Right ventricle myocardium inferior (tissue), 1 donor: Measurements from ENCODE around the gene SLC41A3. TPM values are rescaled to one million over a fixed set of nuclear protein-coding genes. Genes with fewer than 3 reads are reported as not detected.
"Not testable (repeated sequence)": the region's sequence is repeated elsewhere in the genome, so short reads cannot be mapped to it uniquely, and the experiment has no call there.

Source experiments
- ATAC-seq: fragments of 200-7000 bp; cut with Tn5 transposase; one replicate; pipeline ENCODE4 v1.9.1; 2020; ENCODE audit warnings: mild to moderate bottlenecking, moderate library complexity
- DNase-seq: peaks from one replicate; pipeline ENCODE4 v3.0.0; 2021; ENCODE audit errors: missing footprints
- intact Hi-C: fragments of 100-400 bp; cut with DNase I; formaldehyde crosslinking; loops from one replicate; pipeline ENCODE4 v1.11.0; 2022
- total RNA-seq: library from RNA; stranded (reverse); fragmentation: NEBNext Ultra II Directional; extraction: Animal tissue kit (Norgen Biotek cat#: 25700); gene quantifications from one replicate; pipeline ENCODE4 v1.2.1, GENCODE V29; 2021
- donor health status: DM: no; HTN: yes; CAD: no; lungs with severe emphysema.

Gene SLC41A3
- total RNA-seq, 1 donor from 2014 or later, result 36.2 TPM

DNA sequence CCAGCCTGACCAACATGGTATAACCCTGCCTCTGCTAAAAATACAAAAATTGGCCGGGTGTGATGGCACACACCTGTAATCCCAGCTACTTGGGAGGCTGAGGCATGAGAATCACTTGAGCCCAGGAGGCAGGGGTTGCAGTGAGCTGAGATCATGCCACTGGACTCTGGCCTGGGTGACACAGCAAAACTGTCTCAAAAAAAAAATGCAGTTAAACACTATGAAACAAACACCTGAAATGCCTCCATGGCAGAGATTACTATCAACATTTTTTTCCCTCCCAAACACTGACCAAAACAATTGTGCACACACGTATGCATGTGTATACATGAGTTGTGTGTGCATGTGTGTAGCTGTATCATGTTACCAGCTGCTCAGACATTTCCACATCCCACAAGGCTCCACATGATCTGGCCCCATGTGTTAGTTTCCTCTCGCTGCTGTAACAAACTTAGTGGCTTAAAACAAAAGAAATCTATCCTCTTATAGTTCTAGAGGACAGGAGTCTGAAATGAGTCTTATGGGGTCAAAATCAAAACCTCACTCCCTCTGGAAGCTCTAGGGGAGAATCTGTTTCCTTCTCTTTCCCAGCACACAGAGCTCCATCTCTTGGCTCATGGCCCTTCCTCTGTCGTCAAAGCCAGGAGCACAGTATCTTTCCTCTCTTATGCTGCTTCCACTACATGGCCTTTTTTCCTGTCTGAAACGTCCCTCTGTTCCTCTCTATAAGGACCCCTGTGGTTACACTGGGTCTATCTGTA is 34.5 kb downstream of the SLC41A3 start:
- ATAC-seq, result no peak

DNA sequence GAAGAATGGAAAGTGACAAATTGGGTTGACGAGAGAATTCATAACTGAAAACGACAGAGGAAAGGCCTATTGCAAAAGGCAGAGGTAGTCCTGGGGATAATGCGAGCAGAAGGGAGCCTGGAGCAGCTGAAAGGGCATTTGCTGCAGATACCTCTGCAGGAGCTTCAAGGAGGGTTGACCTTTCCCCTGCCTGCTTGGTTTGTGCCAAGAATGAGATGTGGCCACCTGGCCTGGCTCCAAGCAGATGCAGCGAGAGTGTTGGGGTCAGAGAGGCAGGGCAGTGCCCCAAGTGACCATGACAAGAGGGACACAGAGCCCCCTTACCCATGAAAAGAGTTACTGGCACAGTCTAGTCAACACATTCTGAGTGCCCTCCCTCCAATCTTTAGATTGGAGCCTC is 43.5 kb downstream of the SLC41A3 start:
- DNase-seq (no peak), ATAC-seq (no peak)
- intact Hi-C loops, result no loop called here

More for the DNA sequence above, 34.5 kb downstream of the SLC41A3 start:
- intact Hi-C loops, result no loop called here
- DNase-seq, result no peak

- intact Hi-C loops, result no loop called here
- no peak for ATAC-seq
Measured at GRCh38 chr3:126039870-126040269, 44.1 kb downstream of the SLC41A3 start.

GRCh38 chr3:126038791-126039190 is 45.1 kb downstream of the SLC41A3 start:
- ATAC-seq, intact Hi-C loops: not testable (repeated sequence)
- peak; percentile 4 for DNase-seq

More at GRCh38 chr3:126039870-126040269, 44.1 kb downstream of the SLC41A3 start:
- DNase-seq, result no peak

- ATAC-seq, result no peak
- intact Hi-C loops, result no loop called here
- peak; percentile 7 for DNase-seq
Measured at GRCh38 chr3:126036056-126036549, 47.8 kb downstream of the SLC41A3 start.

DNA sequence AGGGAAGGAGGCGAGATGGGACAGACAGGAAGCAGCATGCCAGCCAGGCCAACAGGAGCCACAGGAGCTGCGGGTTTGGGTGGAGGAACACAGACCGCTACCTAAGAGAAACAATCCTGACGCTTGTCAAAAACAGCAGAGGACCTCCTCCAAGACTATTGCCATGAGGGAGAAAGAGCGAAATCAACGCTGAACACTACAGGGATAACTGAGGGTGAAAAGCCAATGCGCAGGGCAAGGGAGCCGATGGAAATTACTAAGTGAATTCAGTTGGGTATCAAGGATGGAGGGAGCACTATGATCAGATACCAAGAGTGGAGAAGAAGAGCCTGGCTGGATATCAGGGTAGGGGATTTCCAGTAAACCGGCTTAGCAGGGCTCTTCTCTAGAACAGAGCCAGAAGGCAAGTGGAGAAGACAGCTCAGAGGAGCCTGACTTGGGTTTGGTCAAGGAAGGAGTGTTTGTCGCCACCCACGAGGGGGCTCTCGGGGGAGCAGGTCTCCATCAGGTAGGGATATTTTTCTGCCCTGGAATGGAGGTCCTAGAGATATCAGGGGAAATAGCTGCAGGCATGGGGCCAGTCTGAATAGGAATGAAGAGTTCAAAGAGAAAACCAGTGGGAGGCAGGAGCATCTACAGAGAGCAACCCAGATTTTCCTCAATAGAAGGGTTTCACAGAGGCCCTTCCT is 48.4 kb downstream of the SLC41A3 start:
- intact Hi-C loops, result no loop called here
- ATAC-seq, result no peak
- DNase-seq, result peak; percentile 8

GRCh38 chr3:126034481-126035361 is 49.2 kb downstream of the SLC41A3 start:
- ATAC-seq, result no peak
- intact Hi-C loops, result no loop called here
- peak; percentile 55 for DNase-seq

- intact Hi-C loops, result no loop called here
- ATAC-seq (no peak), DNase-seq (peak; percentile 4)
Measured at GRCh38 chr3:126033765-126034164, 50.2 kb downstream of the SLC41A3 start.

GRCh38 chr3:126033051-126033745 is 50.7 kb downstream of the SLC41A3 start:
- intact Hi-C loops, result no loop called here
- ATAC-seq (no peak), DNase-seq (peak; percentile 11)

DNA sequence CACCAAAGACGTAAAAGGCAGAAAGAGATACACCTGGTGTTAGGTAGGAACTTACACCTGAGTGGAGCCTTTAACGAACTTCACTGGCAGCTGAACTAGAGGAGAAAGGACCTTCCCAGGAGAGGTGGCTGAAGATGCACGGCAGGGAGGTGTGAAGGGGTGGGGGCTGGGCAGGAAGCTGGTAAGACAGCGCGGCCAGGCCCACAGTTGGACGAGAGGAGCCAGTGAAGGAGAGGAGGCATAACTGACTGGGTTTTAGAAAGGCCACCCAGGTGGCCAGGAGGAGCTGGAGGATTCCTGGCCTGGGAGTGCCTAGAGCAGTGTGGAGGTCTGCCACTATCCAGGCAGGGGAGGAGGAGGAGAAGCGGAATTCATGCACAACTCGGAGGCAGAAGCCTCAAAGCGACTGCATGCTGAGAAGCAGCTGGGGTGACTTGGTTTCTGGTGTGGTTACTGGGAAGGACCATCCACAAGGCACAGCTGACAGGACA is 51.9 kb downstream of the SLC41A3 start:
- ATAC-seq (no peak), DNase-seq (peak; percentile 44)
- intact Hi-C loops, result no loop called here

DNA sequence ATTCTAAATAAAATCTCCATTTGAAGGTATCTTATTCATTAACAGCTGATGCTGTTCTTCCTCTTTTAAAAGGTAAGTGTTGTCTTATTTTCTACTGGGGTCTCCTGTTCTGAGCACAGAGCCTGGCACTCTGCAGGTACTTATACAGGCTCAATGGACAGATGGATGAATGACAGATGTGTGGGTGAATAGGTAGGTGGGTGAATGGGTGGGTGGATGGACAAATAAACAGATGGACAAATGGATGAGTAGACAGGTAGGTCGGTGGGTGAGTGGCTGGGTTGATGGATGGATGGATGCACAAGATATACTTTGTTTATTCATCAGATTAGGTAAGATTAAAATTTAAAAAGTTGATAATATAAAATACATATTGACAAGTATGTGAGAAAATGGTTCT is 53.5 kb downstream of the SLC41A3 start:
- ATAC-seq (no peak), DNase-seq (no peak)
- intact Hi-C loops, result no loop called here

DNA sequence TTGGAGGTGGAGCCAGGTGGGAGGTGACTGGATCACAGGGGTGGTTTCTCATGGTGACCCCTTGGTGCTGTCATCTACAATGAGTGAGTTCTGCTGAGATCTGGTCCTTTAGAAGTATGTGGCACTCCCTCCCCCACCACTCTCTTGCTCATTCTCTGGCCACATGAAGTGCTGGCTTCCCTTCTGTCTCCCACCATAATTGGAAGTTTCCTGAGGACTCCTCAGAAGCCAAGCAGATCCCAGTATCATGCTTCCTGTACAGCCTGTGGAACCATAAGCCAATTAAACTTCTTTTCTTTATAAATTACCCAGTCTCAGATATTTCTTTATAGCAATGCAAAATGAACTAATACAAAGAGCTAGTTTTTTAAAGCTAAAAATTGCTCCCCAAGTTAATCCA is 54.7 kb downstream of the SLC41A3 start:
- no peak for DNase-seq
- ATAC-seq, result no peak
- intact Hi-C loops, result no loop called here

DNA sequence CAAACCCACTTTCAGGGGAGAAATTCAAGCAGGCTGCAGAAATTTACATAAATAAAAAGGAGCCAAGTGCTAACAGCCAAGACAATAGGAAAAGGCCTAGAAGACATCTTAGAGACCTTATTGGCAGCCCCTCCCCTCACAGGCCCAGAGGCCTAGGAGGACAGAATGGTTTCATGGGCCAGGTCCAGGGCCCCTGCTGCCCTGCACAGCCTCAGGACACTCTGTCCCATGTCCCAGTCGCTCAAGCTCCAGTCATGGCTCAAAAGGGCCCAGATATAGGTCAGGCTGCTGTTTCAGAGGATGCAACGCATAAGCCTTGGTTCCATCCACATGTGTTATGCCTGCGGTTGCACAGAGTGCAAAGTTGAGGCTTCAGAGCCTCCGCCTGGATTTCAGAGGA is 55.8 kb downstream of the SLC41A3 start:
- DNase-seq (no peak), ATAC-seq (no peak)
- intact Hi-C loops, result no loop called here

GRCh38 chr3:126026761-126027160 is 57.2 kb downstream of the SLC41A3 start:
- intact Hi-C loops, result no loop called here
- DNase-seq, result peak; percentile 65
- ATAC-seq, result no peak

- intact Hi-C loops, result no loop called here
- DNase-seq, result peak; percentile 32
- no peak for ATAC-seq
Measured at GRCh38 chr3:126026277-126026751, 57.6 kb downstream of the SLC41A3 start.

- DNase-seq, result no peak
- intact Hi-C loops, result no loop called here
- no peak for ATAC-seq
Measured at GRCh38 chr3:126025862-126026261, 58.1 kb downstream of the SLC41A3 start.

DNA sequence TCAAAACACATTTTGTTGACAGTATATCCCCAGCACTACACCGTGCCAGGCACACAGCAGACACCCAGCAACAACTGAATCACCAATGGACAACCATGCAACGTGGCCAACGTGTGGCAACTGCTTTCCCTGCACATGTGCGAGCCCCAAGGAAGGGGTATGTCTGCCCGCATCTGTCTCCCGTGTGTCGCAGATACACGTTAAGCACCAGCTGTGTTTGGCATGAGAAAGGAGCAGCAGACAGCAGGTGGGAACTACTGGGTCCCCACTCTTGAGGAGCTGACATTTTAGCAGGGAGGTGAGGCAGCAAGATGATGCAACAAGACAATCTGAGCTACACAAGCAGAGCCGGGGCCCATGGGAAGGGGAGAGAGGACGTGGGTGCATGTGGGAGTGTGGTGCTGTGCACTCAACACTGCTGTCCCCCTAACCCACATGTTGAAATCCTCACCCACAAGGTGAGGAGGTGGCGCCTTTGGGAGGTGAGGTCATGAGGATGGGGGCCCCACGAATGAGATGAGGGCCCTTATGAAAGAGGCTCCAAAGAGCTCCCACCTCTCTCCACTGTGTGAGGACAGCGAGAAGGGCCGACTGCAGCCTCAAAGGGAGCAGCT is 58.7 kb downstream of the SLC41A3 start:
- DNase-seq (no peak), ATAC-seq (no peak)
- intact Hi-C loops, result no loop called here
